ENCODE measurements around the gene TMEM207.

- TF ChIP-seq POLR2AphosphoS5 (IDR thresholded peaks at IDR 0.05; ENCODE audit: borderline replicate concordance, low read depth, low read length) (no peak), EZH2 (IDR thresholded peaks at IDR 0.05) (no peak), FOXP2 (optimal IDR thresholded peaks at IDR 0.05; ENCODE audit: control extremely low read depth, extremely low read length, insufficient read depth) (no peak)
These were observed 51.8 kb downstream of the TMEM207 start for GRCh38 chr3:190397889-190398288.

Data from SK-N-MC (cell line).